GM10266 (cell line): ENCODE data around the gene QPRT.
"Not testable (repeated sequence)": the region's sequence is repeated elsewhere in the genome, so short reads cannot be mapped to it uniquely, and the experiment has no call there.

ENCODE experiments used
- DNase-seq: peaks from one replicate; pipeline ENCODE4 v3.0.0; 2012; ENCODE audit errors: extremely low spot score
- CTCF ChIP-seq: IDR thresholded peaks from 2 replicates; pipeline ENCODE4 v1.5.1; 2012; ENCODE audit warnings: mild to moderate bottlenecking, low read depth; ENCODE audit not compliant: control insufficient read depth, insufficient read depth; ENCODE audit errors: missing control alignments

Gene QPRT

DNA sequence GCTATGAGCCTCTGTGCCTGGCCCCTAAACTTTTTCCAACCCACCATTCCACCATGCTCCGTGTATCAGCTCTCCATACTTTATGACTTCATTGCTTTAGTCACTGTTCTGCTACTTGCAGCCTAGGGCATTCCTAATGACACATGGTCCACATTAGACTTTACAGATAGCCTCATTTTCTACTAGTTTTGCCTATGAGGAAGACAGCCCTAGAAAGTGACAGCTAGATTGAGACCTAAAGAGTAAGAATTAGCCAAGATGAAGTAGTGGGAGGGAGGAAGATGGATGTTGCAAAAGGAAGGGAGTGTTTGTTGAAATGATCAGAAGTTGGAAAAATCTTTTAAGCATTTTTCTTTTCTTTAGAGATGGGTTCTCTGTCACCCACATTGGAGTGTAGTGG, 55.8 kb downstream of the QPRT start:
- TF ChIP-seq CTCF: no peak
- no peak for DNase-seq

GRCh38 chr16:29736112-29736511, 57.1 kb downstream of the QPRT start:
- TF ChIP-seq CTCF: no peak
- no peak for DNase-seq

DNA sequence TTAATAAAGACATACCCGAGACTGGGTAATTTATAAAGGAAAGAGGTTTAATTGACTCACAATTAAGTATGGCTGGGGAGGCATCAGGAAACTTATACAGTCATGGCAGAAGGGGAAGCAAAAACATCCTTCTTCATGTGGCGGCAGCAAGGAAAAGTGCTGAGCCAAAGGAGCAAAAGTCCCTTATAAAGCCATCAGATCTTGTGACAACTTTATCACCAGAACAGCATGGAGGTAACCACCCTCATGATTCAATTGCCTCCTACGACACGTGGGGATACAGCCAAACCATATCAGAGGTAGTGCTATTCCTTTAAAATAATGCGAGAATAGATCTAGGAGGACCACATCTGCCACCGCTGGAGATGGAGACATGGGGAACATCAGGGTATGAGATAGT, 57.8 kb downstream of the QPRT start:
- no peak for TF ChIP-seq CTCF
- no peak for DNase-seq

DNA sequence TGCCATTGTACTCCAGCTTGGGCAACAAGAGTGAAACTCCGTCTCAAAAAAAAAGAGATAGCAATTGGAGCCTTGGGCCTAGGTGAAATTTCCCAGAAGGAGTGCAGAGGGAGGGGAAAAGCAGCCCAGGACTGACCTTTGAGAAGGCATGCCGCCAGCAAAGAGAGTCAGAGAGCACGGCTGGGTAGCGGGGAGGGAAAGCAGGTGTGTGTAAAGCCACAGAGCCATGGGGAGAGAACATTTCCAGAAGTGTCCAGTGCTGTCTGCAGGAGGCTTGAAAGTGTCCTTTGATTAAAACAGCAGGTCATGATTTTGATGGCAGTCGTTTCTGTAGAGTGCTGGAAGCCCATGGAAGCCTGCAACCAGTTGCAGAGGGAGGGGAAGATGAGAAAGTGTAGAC, 58.7 kb downstream of the QPRT start:
- no peak for DNase-seq
- TF ChIP-seq CTCF: no peak

- TF ChIP-seq CTCF: no peak
- DNase-seq: peak; percentile 69
Observed at GRCh38 chr16:29738514-29738913, 59.5 kb downstream of the QPRT start.

DNA sequence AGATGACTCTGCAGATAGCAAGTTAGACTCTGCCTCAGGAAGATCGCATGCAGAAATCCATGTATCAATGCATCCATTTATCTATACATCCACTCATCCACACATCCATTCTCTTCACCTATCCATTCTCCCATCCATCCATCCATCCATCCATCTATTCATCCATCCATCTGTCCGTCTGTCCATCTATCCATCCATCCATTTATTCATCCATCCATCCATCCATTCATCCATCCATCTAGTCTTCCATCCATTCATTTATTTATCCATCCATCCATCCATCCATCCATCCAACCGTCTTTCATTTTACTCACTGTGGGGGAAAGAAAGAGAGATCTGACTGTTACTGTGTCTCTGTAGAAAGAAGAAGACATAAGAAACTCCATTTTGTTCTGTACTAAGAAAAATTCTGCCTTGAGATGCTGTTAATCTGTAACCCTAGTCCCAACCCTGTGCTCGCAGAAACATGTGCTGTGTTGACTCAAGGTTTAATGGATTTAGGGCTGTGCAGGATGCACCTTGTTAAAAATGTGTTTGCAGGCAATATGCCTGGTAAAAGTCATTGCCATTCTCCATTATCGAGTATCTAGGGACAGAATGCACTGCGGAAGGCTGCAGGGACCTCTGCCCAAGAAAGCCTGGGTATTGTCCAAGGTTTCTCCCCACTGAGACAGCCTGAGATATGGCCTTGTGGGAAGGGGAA, 61.1 kb downstream of the QPRT start:
- DNase-seq: not testable (repeated sequence)

DNA sequence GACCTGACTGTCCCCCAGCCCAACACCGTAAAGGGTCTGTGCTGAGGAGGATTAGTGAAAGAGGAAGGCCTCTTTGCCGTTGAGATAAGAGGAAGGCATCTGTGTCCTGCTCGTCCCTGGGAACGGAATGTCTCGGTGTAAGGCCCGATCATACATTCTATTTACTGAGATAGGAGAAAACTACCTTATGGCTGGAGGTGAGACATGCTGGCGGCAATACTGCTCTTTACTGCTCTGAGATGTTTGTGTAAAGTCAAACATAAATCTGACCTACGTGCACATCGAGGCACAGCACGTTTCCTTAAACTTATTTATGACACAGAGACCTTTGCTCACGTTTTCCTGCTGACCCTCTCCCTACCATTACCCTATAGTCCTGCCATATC, 61.6 kb downstream of the QPRT start:
- DNase-seq: not testable (repeated sequence)

DNA sequence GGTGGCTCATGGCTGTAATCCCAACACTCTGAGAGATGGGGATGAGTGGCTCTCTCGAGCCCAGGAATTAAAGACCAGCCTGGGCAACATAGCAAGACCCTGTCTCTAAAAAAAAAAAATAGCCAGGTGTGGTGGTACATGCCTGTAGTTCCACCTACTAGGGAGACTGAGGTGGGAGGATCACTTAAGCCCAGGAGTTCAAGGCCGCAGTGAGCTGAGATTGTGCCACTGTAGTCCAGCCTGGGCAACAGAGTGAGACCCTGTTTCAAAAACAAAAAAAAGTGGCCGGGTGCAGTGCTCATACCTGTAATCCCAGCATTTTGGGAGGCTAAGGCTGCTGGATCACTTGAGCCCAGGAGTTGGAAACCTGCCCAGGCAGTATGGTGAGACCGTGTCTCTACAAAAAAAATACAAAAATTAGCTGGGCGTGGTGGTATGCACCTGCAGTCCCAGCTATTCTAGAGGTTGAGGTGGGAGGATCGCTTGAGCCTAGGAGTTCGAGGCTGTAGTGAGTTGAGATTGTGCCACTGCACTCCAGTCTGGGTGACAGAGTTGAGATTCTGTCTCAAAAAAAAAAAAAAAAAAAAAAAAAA, 63.8 kb downstream of the QPRT start:
- TF ChIP-seq CTCF: no peak
- DNase-seq: no peak
